ENCODE measurements around the gene APBB2. TPM values are rescaled to one million over a fixed set of nuclear protein-coding genes. Genes with fewer than 3 reads are reported as not detected.

The APBB2 gene
- total RNA-seq, 1 donor = 92.3 TPM

- H4K20me1 ChIP-seq (ENCODE audit: insufficient read depth, low read length) = no peaks in the 10 kb centered on the region
- no peak overlapping the region for H3K4me2 ChIP-seq (ENCODE audit: insufficient read depth, low read length)
- no peak for DNase-seq (ENCODE audit: insufficient read length, low spot score, missing footprints)
- H3K9me3 ChIP-seq (ENCODE audit: low read depth, low read length) = no peaks in the 10 kb centered on the region
- no peaks in the 10 kb centered on the region for H3K4me1 ChIP-seq (ENCODE audit: insufficient read depth, low read length)
- peaks cover 26% of the 10 kb centered on the region for H3K36me3 ChIP-seq (ENCODE audit: insufficient read depth, low read length)
- H3K27ac ChIP-seq (ENCODE audit: low read depth, low read length) = no peak overlapping the region
- H3K27me3 ChIP-seq (ENCODE audit: insufficient read depth, low read length) = no peaks in the 10 kb centered on the region
- no peak for TF ChIP-seq CTCF (IDR thresholded peaks at IDR 0.05; ENCODE audit: extremely low read depth, low read depth, low read length)
- no peak overlapping the region for H2AFZ ChIP-seq (ENCODE audit: low read length)
- no peak overlapping the region for H3K4me3 ChIP-seq (ENCODE audit: insufficient read depth, low read length)
- no peaks in the 10 kb centered on the region for H3K79me2 ChIP-seq (ENCODE audit: insufficient read depth, low read length)
Measured at GRCh38 chr4:40878548-40879055, 335.7 kb downstream of the APBB2 start.

- TF ChIP-seq CTCF (IDR thresholded peaks at IDR 0.05; ENCODE audit: extremely low read depth, low read depth, low read length) = no peak
- no peaks in the 10 kb centered on the region for H3K9me3 ChIP-seq (ENCODE audit: low read depth, low read length)
Measured at GRCh38 chr4:40877081-40877480, 337.3 kb downstream of the APBB2 start.

GRCh38 chr4:40875507-40876150 is 338.7 kb downstream of the APBB2 start:
- H3K27me3 ChIP-seq (ENCODE audit: insufficient read depth, low read length) = no peaks in the 10 kb centered on the region
- no peak overlapping the region for H3K4me3 ChIP-seq (ENCODE audit: insufficient read depth, low read length)
- H3K27ac ChIP-seq (ENCODE audit: low read depth, low read length) = no peak overlapping the region
- TF ChIP-seq CTCF (IDR thresholded peaks at IDR 0.05; ENCODE audit: extremely low read depth, low read depth, low read length) = no peak
- peaks cover 12% of the 10 kb centered on the region for H3K36me3 ChIP-seq (ENCODE audit: insufficient read depth, low read length)
- no peaks in the 10 kb centered on the region for H3K9me3 ChIP-seq (ENCODE audit: low read depth, low read length)
- H2AFZ ChIP-seq (ENCODE audit: low read length) = no peak overlapping the region
- no peak overlapping the region for H3K4me2 ChIP-seq (ENCODE audit: insufficient read depth, low read length)
- H3K79me2 ChIP-seq (ENCODE audit: insufficient read depth, low read length) = no peaks in the 10 kb centered on the region
- H3K4me1 ChIP-seq (ENCODE audit: insufficient read depth, low read length) = no peaks in the 10 kb centered on the region
- DNase-seq (ENCODE audit: insufficient read length, low spot score, missing footprints) = no peak
- no peaks in the 10 kb centered on the region for H4K20me1 ChIP-seq (ENCODE audit: insufficient read depth, low read length)

More at GRCh38 chr4:40877081-40877480, 337.3 kb downstream of the APBB2 start:
- no peak overlapping the region for H3K4me2 ChIP-seq (ENCODE audit: insufficient read depth, low read length)
- H3K4me1 ChIP-seq (ENCODE audit: insufficient read depth, low read length) = no peaks in the 10 kb centered on the region
- H2AFZ ChIP-seq (ENCODE audit: low read length) = no peak overlapping the region
- H3K27ac ChIP-seq (ENCODE audit: low read depth, low read length) = no peak overlapping the region
- H3K36me3 ChIP-seq (ENCODE audit: insufficient read depth, low read length) = peaks cover 22% of the 10 kb centered on the region
- DNase-seq (ENCODE audit: insufficient read length, low spot score, missing footprints) = no peak
- no peak overlapping the region for H3K4me3 ChIP-seq (ENCODE audit: insufficient read depth, low read length)
- H4K20me1 ChIP-seq (ENCODE audit: insufficient read depth, low read length) = no peaks in the 10 kb centered on the region
- no peaks in the 10 kb centered on the region for H3K79me2 ChIP-seq (ENCODE audit: insufficient read depth, low read length)
- H3K27me3 ChIP-seq (ENCODE audit: insufficient read depth, low read length) = no peaks in the 10 kb centered on the region

GRCh38 chr4:40874901-40875300 is 339.4 kb downstream of the APBB2 start:
- Histone ChIP-seq H2AFZ (ENCODE audit: low read length) (no peak overlapping the region), H3K27me3 (ENCODE audit: insufficient read depth, low read length) (no peaks in the 10 kb centered on the region), H3K36me3 (ENCODE audit: insufficient read depth, low read length) (peaks cover 4% of the 10 kb centered on the region), H4K20me1 (ENCODE audit: insufficient read depth, low read length) (no peaks in the 10 kb centered on the region), H3K9me3 (ENCODE audit: low read depth, low read length) (no peaks in the 10 kb centered on the region), H3K27ac (ENCODE audit: low read depth, low read length) (no peak overlapping the region), H3K4me1 (ENCODE audit: insufficient read depth, low read length) (no peaks in the 10 kb centered on the region), H3K79me2 (ENCODE audit: insufficient read depth, low read length) (no peaks in the 10 kb centered on the region), H3K4me3 (ENCODE audit: insufficient read depth, low read length) (no peak overlapping the region), H3K4me2 (ENCODE audit: insufficient read depth, low read length) (no peak overlapping the region)
- no peak for TF ChIP-seq CTCF (IDR thresholded peaks at IDR 0.05; ENCODE audit: extremely low read depth, low read depth, low read length)
- DNase-seq (ENCODE audit: insufficient read length, low spot score, missing footprints) = no peak

All from osteoblast (primary cell).